ENCODE measurements around the gene CTCFL.
"Not testable (repeated sequence)": the region's sequence is repeated elsewhere in the genome, so short reads cannot be mapped to it uniquely, and the experiment has no call there.

CTCFL gene

DNA sequence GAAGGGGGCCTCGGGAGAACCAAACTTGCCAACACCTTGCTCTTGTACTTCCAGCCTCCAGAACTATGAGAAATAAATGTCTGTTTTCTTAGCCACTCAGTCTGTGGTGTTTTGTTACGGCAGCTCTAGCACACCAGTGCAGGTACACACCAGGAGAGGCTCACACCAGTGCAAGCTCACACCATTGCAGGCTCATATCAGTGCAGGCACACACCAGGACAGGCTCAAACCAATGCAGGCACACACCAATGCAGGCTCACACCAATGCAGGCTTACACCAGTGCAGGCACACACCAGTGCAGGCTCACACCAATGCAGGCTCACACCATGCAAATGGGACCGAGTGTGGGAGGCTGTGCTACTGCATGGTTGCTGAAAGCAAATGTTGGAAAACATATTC is 4.9 kb upstream of the CTCFL start:
- no peaks in the 10 kb centered on the region for H3K36me3 Mint-ChIP-seq
- peak; percentile 4 for ATAC-seq
- H3K4me1 Mint-ChIP-seq, result peaks cover 6% of the 10 kb centered on the region
- H3K4me3 Mint-ChIP-seq, result no peak overlapping the region
- no peak overlapping the region for H3K27ac Mint-ChIP-seq
- no peaks in the 10 kb centered on the region for H3K9me3 Mint-ChIP-seq
- peaks cover 20% of the 10 kb centered on the region for H3K27me3 Mint-ChIP-seq

DNA sequence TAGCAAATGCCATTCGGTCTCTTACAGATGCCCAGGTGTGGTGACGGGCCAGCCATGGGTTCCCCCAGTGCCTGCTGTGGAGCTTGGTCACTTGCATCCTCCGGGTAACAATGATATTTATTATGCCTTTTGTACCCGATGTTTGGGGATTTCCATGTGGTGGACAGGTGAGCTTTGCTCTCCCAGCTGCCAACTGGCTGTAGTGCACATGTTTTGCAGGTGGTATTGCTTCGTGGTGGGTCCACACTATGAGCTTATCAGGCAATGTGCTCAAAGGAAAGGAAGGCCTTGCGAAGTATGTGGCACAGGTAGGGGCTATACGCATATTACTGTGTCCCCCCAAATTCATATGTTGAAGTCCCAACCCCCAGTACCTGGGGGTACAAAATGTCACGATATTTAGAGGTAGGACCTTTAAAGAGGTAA is 4.2 kb upstream of the CTCFL start:
- no peak for ATAC-seq
- Mint-ChIP-seq H3K27me3 (peaks cover 17% of the 10 kb centered on the region), H3K4me3 (no peak overlapping the region), H3K9me3 (no peaks in the 10 kb centered on the region), H3K36me3 (no peaks in the 10 kb centered on the region), H3K27ac (no peak overlapping the region), H3K4me1 (peaks cover 6% of the 10 kb centered on the region)

- Mint-ChIP-seq H3K4me3 (no peak overlapping the region), H3K4me1 (peaks cover 6% of the 10 kb centered on the region), H3K9me3 (no peaks in the 10 kb centered on the region), H3K27me3 (peaks cover 7% of the 10 kb centered on the region), H3K27ac (no peak overlapping the region), H3K36me3 (no peaks in the 10 kb centered on the region)
- ATAC-seq, result no peak
Observed at GRCh38 chr20:57528148-57528547, 3.2 kb upstream of the CTCFL start.

GRCh38 chr20:57527728-57528127 is 2.8 kb upstream of the CTCFL start:
- peaks cover 7% of the 10 kb centered on the region for H3K4me1 Mint-ChIP-seq
- no peak overlapping the region for H3K27ac Mint-ChIP-seq
- H3K4me3 Mint-ChIP-seq, result no peak overlapping the region

GRCh38 chr20:57526885-57527460 is 2.0 kb upstream of the CTCFL start:
- ATAC-seq, result no peak

More at GRCh38 chr20:57527728-57528127, 2.8 kb upstream of the CTCFL start:
- Mint-ChIP-seq H3K27me3 (peaks cover 3% of the 10 kb centered on the region), H3K36me3 (no peaks in the 10 kb centered on the region), H3K9me3 (no peaks in the 10 kb centered on the region)
- no peak for ATAC-seq

GRCh38 chr20:57526087-57526884 is 1.3 kb upstream of the CTCFL start:
- Mint-ChIP-seq H3K9me3 (no peaks in the 10 kb centered on the region), H3K4me1 (peaks cover 12% of the 10 kb centered on the region), H3K36me3 (no peaks in the 10 kb centered on the region), H3K4me3 (no peak overlapping the region), H3K27me3 (no peaks in the 10 kb centered on the region), H3K27ac (no peak overlapping the region)
- ATAC-seq, result no peak

More at GRCh38 chr20:57526885-57527460, 2.0 kb upstream of the CTCFL start:
- H3K36me3 Mint-ChIP-seq, result no peaks in the 10 kb centered on the region
- peaks cover 12% of the 10 kb centered on the region for H3K4me1 Mint-ChIP-seq
- H3K4me3 Mint-ChIP-seq, result no peak overlapping the region
- no peaks in the 10 kb centered on the region for H3K27me3 Mint-ChIP-seq
- no peaks in the 10 kb centered on the region for H3K9me3 Mint-ChIP-seq
- no peak overlapping the region for H3K27ac Mint-ChIP-seq

GRCh38 chr20:57525328-57526086 is 567 bp upstream of the CTCFL start:
- H3K4me3 Mint-ChIP-seq, result no peak overlapping the region
- H3K4me1 Mint-ChIP-seq, result peaks cover 12% of the 10 kb centered on the region
- H3K27ac Mint-ChIP-seq, result no peak overlapping the region
- no peaks in the 10 kb centered on the region for H3K27me3 Mint-ChIP-seq
- no peaks in the 10 kb centered on the region for H3K9me3 Mint-ChIP-seq
- ATAC-seq, result no peak
- H3K36me3 Mint-ChIP-seq, result no peaks in the 10 kb centered on the region

DNA sequence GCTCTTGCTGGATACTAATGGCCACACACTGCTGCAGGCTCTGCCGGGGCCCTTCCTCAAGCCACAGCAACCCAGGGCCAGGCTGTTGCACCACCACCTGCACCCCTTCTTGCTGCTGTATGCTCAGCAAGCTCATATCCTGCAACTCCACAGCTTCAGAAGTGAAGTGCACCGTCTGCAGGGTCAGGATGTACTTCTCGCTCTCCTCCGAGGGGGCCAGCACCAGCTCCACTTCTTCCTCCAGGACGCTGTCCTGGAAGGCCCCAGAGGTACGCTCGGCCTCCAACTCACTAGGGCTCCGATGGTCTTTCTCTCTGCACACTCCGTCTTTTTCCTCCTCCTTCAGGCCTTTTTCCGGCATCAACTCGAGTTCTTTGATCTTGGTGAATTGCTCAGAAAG is 1.2 kb downstream of the CTCFL start:
- Mint-ChIP-seq H3K4me1 (peaks cover 12% of the 10 kb centered on the region), H3K9me3 (no peaks in the 10 kb centered on the region), H3K4me3 (no peak overlapping the region), H3K27ac (no peak overlapping the region), H3K36me3 (no peaks in the 10 kb centered on the region), H3K27me3 (no peaks in the 10 kb centered on the region)
- ATAC-seq, result no peak

GRCh38 chr20:57522380-57523140 is 2.4 kb downstream of the CTCFL start:
- Mint-ChIP-seq H3K9me3 (no peaks in the 10 kb centered on the region), H3K4me1 (peaks cover 12% of the 10 kb centered on the region), H3K27me3 (no peaks in the 10 kb centered on the region), H3K27ac (no peak overlapping the region), H3K36me3 (no peaks in the 10 kb centered on the region), H3K4me3 (no peak overlapping the region)
- no peak for ATAC-seq

DNA sequence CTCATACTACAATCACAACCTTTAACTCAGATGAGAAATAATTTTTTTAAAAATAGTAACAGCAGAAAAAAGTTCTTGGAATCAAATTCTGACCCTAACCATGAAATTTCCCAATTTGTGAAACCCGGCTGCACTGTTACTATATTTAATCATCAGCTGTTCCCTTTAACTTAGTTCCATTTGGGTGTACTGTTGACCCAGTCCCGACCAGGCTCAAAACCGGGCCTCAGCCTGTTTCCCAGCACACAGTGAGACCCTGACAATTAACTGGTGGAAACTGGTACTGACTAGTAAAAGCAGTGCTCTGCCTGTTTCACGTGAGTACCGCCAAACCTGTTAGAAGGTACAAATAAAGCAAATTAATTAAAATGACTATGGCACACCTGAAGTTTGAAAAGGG is 7.0 kb downstream of the CTCFL start:
- Mint-ChIP-seq H3K36me3 (no peaks in the 10 kb centered on the region), H3K4me3 (no peak overlapping the region), H3K9me3 (no peaks in the 10 kb centered on the region)

GRCh38 chr20:57514273-57514751 is 10.6 kb downstream of the CTCFL start:
- Mint-ChIP-seq H3K27me3 (no peaks in the 10 kb centered on the region), H3K36me3 (no peaks in the 10 kb centered on the region)

More for the DNA sequence above, 7.0 kb downstream of the CTCFL start:
- Mint-ChIP-seq H3K27ac (no peak overlapping the region), H3K4me1 (peaks cover 6% of the 10 kb centered on the region), H3K27me3 (no peaks in the 10 kb centered on the region)
- ATAC-seq, result no peak

GRCh38 chr20:57513199-57513598 is 11.7 kb downstream of the CTCFL start:
- no peak overlapping the region for H3K4me3 Mint-ChIP-seq
- ATAC-seq, result no peak
- no peaks in the 10 kb centered on the region for H3K36me3 Mint-ChIP-seq
- H3K27ac Mint-ChIP-seq, result no peak overlapping the region
- no peaks in the 10 kb centered on the region for H3K27me3 Mint-ChIP-seq
- H3K9me3 Mint-ChIP-seq, result no peaks in the 10 kb centered on the region
- no peaks in the 10 kb centered on the region for H3K4me1 Mint-ChIP-seq

More at GRCh38 chr20:57514273-57514751, 10.6 kb downstream of the CTCFL start:
- Mint-ChIP-seq H3K27ac (no peak overlapping the region), H3K4me3 (no peak overlapping the region), H3K9me3 (no peaks in the 10 kb centered on the region), H3K4me1 (no peaks in the 10 kb centered on the region)
- ATAC-seq, result peak; percentile 50

DNA sequence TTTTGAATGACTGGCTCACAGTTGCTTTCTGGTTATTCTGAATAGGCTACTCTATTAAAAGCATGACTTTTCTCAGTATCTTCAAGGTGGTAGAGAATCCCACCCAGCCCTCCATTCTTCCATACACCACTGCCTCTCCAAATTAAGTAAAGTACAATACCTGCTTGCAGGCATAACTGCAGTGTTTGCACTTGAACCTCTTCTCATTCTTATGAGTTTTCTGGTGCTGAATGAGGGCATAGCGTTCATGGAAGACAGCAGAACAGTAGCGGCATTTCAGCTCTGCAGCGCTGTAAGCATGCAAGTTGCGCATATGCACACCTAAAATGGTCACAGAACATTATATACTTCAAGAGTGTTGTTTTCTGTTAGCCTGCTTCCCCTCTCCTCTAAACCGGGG is 12.5 kb downstream of the CTCFL start:
- ATAC-seq, result no peak
- Mint-ChIP-seq H3K27me3 (no peaks in the 10 kb centered on the region), H3K9me3 (no peaks in the 10 kb centered on the region), H3K4me3 (no peak overlapping the region), H3K36me3 (no peaks in the 10 kb centered on the region), H3K27ac (no peak overlapping the region), H3K4me1 (no peaks in the 10 kb centered on the region)

DNA sequence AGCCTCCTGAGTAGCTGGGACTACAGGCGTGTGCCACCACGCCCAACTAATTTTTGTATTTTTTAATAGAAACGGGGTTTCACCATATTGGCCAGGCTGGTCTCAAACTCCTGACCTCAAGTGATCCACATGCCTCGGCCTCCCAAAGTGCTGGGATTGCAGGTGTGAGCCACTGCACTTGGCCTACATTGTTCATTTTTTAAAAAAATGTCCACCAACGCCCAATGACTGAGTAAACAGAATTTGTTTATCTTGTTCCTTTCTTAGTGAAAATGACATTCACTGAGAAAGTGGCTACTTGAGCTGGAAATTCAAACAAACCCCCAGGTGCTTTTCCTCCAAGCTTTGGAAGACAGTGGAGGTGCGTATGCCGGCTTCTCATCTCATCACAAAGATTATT is 13.2 kb downstream of the CTCFL start:
- H3K4me3 Mint-ChIP-seq, H3K27me3 Mint-ChIP-seq, H3K9me3 Mint-ChIP-seq, H3K4me1 Mint-ChIP-seq, H3K27ac Mint-ChIP-seq, H3K36me3 Mint-ChIP-seq, ATAC-seq: not testable (repeated sequence)
